ENCODE results near the gene SRRM2. TPM values are rescaled to one million over a fixed set of nuclear protein-coding genes. Genes with fewer than 3 reads are reported as not detected.

SRRM2 gene
- total RNA-seq, 1 donor from 2014 or later, result 660 TPM

GRCh38 chr16:2761886-2762583, 9.6 kb downstream of the SRRM2 start:
- no peaks in the 10 kb centered on the region for H3K27me3 ChIP-seq
- peaks cover 100% of the 10 kb centered on the region for H3K36me3 ChIP-seq
- no peak for DNase-seq
- no peak overlapping the region for H3K4me3 ChIP-seq
- intact Hi-C loops (cut with DNase I), result no loop called here
- peaks cover 3% of the 10 kb centered on the region for H3K4me1 ChIP-seq
- H3K27ac ChIP-seq, result no peak overlapping the region
- no peak for ATAC-seq
- no peaks in the 10 kb centered on the region for H3K9me3 ChIP-seq
- TF ChIP-seq CTCF (IDR thresholded peaks at IDR 0.05), result no peak

DNA sequence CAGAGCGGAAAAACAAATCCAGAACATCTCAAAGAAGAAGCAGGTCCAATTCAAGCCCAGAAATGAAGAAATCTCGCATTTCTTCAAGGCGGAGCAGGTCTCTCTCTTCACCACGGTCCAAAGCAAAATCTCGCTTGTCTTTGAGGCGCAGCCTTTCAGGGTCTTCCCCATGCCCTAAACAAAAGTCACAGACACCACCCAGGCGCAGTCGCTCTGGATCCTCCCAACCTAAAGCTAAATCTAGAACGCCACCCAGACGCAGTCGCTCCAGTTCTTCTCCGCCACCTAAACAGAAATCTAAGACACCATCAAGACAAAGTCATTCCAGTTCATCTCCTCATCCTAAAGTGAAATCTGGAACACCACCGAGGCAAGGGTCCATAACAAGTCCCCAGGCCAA, 10.3 kb downstream of the SRRM2 start:
- no peak for TF ChIP-seq CTCF (IDR thresholded peaks at IDR 0.05)
- H3K36me3 ChIP-seq, result peaks cover 100% of the 10 kb centered on the region
- ATAC-seq, result no peak

GRCh38 chr16:2763173-2763572, 10.7 kb downstream of the SRRM2 start:
- ATAC-seq (no peak), DNase-seq (no peak)
- peaks cover 100% of the 10 kb centered on the region for H3K36me3 ChIP-seq

More for the DNA sequence above, 10.3 kb downstream of the SRRM2 start:
- H3K9me3 ChIP-seq, result no peaks in the 10 kb centered on the region
- no peak overlapping the region for H3K4me3 ChIP-seq
- intact Hi-C loops (cut with DNase I), result no loop called here
- no peaks in the 10 kb centered on the region for H3K4me1 ChIP-seq
- H3K27me3 ChIP-seq, result no peaks in the 10 kb centered on the region
- no peak overlapping the region for H3K27ac ChIP-seq
- no peak for DNase-seq

GRCh38 chr16:2764718-2765117, 12.3 kb downstream of the SRRM2 start:
- Histone ChIP-seq H3K4me3 (no peak overlapping the region), H3K9me3 (no peaks in the 10 kb centered on the region), H3K4me1 (no peaks in the 10 kb centered on the region), H3K27ac (no peak overlapping the region), H3K27me3 (no peaks in the 10 kb centered on the region), H3K36me3 (peaks cover 100% of the 10 kb centered on the region)
- ATAC-seq (no peak), DNase-seq (no peak)
- TF ChIP-seq CTCF (IDR thresholded peaks at IDR 0.05), result no peak
- intact Hi-C loops (cut with DNase I), result no loop called here

More at GRCh38 chr16:2763173-2763572, 10.7 kb downstream of the SRRM2 start:
- intact Hi-C loops (cut with DNase I), result no loop called here
- no peak overlapping the region for H3K4me3 ChIP-seq
- H3K4me1 ChIP-seq, result no peaks in the 10 kb centered on the region
- H3K27me3 ChIP-seq, result no peaks in the 10 kb centered on the region
- no peak for TF ChIP-seq CTCF (IDR thresholded peaks at IDR 0.05)
- H3K9me3 ChIP-seq, result no peaks in the 10 kb centered on the region
- no peak overlapping the region for H3K27ac ChIP-seq

DNA sequence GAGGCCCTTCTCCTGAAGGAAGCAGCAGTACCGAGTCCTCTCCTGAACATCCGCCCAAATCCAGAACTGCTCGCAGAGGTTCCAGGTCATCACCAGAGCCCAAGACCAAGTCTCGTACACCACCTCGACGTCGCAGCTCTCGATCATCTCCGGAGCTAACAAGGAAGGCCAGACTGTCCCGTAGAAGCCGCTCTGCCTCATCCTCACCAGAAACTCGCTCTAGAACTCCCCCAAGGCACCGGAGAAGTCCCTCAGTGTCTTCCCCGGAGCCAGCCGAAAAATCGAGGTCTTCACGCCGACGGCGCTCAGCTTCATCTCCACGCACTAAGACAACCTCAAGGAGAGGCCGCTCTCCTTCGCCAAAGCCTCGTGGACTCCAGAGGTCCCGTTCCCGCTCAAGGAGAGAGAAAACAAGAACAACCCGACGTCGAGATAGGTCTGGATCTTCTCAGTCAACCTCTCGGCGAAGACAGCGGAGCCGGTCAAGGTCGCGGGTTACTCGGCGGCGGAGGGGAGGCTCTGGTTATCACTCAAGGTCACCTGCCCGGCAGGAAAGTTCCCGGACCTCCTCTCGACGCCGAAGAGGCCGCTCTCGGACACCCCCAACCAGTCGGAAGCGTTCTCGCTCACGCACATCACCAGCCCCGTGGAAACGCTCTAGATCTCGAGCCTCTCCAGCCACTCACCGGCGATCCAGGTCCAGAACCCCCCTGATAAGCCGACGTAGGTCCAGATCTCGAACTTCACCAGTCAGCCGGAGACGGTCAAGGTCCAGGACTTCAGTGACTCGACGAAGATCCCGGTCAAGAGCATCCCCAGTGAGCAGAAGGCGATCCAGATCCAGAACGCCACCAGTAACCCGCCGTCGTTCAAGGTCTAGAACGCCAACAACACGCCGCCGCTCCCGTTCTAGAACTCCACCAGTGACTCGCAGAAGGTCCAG, 13.3 kb downstream of the SRRM2 start:
- no peak overlapping the region for H3K4me3 ChIP-seq
- TF ChIP-seq CTCF (IDR thresholded peaks at IDR 0.05), result no peak
- H3K27ac ChIP-seq, result no peak overlapping the region
- no peaks in the 10 kb centered on the region for H3K9me3 ChIP-seq
- DNase-seq (peak; percentile 62), ATAC-seq (no peak)
- peaks cover 100% of the 10 kb centered on the region for H3K36me3 ChIP-seq
- no peaks in the 10 kb centered on the region for H3K27me3 ChIP-seq
- no peaks in the 10 kb centered on the region for H3K4me1 ChIP-seq
- intact Hi-C loops (cut with DNase I), result no loop called here

Data from upper lobe of right lung (tissue), 1 donor.